RPMI8226 (cell line): ENCODE results near the gene BATF2.

Experiments used
- DNase-seq: peaks from one replicate; pipeline ENCODE4 v3.0.0-alpha.2; 2015

The BATF2 gene

DNA sequence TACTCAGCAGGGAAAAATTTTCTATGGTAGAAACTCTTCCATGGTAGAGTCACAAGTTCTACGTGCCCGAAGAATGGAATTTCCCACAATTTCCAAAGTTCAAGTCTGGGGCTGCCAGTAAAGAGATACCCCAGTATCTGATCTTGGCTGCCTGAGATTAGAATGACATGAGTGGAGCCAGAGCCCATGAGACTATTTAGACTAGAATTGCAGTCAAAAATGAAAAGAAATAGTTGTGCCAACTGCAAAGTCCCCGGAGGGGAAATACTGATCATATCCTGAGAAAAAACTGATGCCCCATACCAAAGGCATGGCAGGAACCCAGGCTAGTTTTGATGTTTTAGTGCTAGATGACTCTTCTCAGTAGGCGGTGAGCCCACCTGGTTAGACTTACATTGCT lies 36.1 kb downstream of the BATF2 start:
- DNase-seq: no peak

DNA sequence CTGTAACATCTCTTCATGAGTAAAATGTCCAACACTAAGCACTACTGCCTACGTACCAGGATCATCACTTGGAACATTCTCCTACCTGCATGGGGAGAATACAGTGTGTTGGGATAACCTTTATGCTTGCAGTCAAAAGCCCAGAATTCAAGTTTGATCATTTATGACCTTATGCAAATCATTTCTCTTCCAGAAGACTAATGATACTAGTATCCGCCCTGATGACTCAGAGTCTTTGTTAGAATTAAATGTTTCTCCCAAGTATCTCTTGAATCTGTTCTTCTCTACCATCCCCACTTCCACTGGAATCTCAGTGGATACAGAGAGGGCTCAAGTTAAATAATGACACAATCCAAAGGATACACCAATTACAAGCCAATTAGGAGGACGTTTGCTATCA lies 37.3 kb downstream of the BATF2 start:
- DNase-seq: no peak

DNA sequence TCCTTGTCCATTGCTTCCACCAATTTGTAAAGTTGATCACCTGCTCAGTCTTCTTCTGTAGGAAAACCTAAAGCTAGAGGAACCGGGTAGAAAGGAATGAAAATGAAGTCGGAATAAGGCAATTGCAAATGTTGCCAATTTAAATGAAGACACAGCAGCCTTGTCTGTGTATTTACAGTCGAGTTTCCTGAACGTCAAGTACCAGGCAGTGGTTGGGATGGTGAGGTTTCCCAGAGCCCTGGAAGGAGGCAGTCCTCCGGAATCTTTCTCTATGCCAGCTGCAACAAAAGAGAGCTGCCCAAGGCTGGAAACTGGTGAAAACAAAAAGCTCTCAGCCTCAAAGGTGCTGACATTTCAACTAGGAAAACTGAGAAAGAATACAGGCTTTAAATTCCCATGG lies 42.6 kb downstream of the BATF2 start:
- DNase-seq: no peak

DNA sequence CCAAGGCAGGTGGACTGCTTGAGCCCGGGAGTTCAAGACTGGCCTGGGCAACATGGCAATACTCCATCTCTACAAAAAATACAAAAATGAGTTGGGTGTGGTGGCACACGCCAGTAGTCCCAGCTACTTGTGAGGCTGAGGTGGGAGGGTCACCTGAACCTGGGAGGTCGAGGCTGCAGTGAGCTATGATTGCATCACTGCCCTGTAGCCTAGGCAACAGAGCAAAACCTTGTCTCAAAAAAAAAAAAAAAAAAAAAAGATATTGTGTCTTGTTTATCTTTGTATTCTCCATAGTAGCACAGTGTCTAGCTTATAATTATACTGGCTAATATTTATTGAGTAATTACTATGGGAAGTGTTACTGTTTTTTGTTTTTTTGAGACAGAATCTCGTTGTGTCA lies 45.2 kb downstream of the BATF2 start:
- DNase-seq: no peak

DNA sequence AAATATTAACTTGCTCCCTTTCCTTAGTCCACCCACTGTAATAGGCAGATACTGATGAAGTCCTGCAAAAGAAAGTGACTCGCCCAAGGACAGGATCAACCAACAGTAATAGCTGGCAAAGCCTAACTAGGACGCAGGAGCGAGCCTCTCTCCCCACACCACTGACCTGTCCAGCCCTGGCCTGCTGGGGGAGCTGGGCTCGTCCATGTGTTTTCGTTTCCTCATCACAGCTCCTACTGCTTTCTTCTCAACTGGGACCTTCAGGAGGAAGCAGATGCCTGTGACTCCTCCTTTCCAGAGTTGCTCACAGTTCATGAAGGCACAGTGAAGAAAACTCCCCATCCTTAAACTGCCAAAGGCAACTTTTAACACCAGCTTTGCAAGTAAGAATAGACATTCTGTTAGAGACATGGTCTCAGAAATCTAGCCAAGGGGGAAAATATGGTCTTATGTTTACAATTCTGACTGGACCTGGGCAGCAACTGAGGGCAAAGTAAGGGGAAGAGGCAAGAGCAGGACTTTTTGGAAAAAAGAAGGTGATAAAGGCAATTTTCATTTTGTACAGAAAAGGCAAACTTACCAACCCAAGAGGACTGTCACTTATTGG lies 49.5 kb downstream of the BATF2 start:
- no peak for DNase-seq
